Astrocyte of the hippocampus (primary cell): ENCODE results near the gene SPOCD1.

Experiments used
- DNase-seq: peaks from one replicate; pipeline ENCODE4 v3.0.0; 2011; ENCODE audit warnings: low read depth, low spot score

SPOCD1 gene

DNA sequence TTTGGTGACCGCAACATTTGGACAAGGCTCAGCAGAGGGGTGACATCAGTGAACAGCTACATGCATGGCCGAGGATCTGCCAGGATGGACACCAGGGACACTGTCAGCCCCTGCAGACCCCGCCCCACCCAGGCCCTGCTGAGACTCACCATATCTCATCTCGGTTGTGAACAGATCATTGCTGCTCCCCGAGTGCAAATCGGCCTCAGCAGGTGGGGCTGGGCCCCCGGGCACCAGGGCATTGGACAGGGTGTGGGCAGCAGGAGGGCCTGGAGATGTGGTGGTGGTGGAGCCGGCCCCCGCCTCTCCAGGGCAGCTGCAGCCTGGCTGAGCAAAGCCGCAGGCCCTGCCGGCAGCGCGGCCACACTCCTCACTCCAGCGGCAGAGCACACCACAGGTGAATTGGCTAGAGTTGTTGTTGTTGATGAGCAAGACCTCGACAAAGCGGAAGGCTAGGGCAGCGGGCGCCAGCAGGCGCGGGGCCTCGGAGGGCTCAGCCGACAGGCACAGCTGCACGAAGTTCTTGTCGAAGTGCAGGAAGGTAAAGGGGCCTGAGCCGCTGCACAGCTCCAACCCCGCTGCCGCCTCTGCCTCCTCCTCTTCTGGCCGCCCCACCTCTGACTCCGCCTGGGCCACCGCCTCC, 59.9 kb downstream of the SPOCD1 start:
- no peak for DNase-seq

DNA sequence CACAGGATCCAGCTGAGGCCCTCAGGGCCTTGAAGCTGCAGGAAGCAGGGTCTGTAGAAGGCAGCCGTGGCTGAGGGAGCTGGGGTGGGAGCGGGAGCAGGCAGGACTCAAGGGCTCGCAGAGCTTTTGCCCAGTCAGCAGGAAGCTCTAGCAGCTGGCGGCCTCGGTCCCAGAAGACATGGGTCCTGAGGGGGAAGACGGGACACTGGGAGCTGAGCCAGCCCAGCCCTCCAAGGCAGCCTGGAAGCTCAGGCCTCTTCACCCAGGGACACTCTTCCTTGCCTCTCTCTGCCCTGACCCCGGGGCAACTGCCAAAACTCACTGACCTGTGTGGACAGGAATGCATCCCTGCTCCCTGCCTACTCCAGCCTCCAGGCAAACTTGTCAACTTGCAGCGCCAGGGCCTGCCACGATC, 60.6 kb downstream of the SPOCD1 start:
- no peak for DNase-seq

DNA sequence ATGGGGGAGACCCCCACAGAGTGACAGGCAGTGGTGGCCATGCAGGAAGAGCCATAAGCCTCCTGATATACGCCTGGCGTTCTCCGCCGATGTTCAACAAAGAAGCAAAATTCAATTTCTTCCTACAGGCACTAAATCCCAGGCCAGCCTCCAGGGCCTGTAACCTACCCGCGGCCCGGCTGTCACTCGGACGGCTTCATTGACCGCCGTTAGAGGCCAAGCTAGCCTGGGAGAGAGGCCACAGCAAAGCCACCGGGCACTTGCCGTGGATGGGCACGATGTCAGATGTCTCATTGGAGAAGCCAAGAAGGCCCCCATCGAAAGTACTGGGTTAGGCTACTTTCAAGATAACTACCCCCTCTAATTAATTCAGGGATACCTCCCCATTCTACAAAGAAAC, 61.4 kb downstream of the SPOCD1 start:
- DNase-seq, result no peak

DNA sequence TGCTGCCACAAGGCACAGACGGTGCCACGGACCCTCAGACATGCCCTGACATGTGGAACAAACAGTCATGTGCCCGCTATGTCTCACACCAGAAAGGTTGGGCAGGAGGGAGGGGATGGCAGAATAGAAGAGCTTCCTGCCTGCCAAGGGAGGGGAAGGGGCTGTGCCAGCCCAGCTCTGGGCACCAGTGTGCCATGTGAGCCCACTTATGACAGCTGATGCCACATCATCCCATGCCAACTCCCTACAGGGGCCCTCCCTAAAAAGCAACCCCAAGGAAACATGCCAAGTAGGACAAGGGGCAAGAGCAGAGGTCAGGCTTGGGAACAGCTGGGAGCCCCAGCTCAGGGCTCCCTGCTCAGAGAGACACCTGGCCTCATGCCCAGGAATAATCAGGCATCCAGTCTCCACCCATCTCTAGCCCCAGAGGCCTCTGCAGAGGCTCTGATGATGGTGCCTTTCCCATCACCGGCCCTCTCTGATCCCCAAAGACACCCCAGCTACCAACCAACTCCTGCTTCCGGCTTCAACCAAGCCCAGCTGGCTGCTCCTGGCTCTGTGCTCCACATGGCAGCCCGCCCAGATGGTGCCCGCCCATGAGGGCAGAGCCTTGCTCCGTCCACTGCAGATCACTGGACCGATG, 62.0 kb downstream of the SPOCD1 start:
- peak; percentile 41 for DNase-seq

DNA sequence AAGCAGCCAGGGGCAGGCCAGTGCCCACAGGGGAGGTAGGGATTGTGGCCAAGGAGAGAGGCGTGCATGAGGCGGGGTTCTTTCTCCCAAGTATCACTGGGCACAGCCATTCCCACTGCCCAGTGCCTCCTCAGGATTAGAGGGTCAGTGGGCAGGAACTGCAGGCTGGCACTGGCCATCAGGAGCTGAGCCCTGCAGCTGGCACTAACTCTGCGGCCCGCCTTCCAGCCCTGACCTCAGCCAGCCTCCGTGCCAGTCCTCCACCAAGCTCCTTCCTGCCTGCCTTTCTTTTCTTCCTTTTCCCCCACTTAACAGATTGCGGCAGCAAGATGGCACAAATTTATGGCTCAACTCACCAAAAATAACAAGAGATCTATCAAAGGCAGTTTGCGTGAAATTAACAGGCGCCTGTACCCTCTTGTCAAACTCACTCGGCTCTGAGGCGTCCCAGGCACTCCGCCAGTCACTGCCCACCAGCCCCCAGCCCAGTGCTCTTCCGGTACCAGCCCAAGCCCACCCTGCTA, 62.8 kb downstream of the SPOCD1 start:
- no peak for DNase-seq

DNA sequence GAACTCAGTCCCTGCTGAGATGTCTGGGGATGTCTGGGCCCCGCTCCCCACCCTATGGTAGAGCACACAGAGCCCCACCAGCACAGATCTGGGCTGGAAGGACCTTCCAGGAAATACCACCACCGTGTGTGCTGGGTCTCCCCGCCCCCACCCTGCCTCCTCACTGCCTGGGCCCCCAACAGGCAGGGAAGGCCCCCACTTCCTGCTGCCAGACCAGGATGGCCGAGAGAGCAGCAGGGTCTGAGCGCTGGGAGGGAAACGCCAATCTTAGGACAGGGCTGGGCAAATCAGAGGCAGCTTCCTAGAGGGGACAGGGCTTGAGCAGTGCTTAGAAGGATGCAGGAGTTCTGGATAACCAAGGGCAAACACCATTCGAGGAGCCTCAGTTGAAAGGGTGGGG, 63.6 kb downstream of the SPOCD1 start:
- DNase-seq, result no peak

DNA sequence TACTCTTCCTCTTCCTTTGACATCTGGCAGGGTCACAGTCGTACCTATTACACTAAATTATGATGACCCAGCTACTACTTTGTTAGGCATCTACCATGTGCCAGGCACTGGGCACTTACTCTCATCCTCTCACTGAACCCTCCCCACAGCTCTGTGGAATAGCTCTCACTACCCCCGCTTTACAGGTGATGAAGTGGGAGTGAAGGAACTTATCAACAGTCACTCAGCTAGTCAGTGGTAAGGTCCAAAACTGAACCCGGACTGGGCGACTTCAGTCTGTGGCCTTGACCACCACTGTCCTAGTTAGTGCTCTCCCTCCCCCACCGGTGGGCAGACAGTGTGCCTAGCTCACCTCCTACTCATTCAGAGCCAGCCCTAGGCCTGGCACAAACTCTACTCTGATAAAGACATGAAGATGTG, 64.0 kb downstream of the SPOCD1 start:
- no peak for DNase-seq

DNA sequence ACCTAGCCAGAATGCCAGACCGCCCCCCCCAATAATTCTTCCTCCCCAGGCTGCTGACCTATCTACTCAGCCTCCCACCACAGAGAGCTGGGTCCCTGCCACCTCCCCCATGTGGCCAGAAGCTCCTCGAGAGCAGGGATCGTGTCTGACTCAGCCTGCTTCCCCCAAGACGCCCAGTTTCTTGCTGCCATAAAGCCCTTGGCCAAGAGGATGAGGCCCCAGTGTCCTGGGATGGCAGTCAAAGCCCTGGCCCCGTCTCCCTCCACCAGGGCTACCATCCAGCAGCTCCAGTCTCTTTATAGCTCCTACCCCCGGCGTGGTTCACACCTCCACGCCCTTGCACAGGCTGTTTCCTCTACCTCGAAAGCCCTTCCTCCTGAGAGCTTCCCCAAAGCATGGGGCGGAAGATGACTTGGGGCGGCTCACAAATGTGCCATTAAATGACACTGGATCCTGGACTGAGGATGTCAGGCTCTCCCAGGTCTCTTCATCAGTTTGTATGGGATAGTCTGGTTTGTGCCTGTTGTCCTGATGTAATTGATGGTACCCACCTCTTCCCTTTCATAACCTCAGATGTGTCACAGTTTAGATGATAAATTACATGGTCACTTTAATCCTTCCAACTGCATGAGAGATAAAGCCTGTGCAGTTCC, 64.8 kb downstream of the SPOCD1 start:
- DNase-seq, result peak; percentile 72

DNA sequence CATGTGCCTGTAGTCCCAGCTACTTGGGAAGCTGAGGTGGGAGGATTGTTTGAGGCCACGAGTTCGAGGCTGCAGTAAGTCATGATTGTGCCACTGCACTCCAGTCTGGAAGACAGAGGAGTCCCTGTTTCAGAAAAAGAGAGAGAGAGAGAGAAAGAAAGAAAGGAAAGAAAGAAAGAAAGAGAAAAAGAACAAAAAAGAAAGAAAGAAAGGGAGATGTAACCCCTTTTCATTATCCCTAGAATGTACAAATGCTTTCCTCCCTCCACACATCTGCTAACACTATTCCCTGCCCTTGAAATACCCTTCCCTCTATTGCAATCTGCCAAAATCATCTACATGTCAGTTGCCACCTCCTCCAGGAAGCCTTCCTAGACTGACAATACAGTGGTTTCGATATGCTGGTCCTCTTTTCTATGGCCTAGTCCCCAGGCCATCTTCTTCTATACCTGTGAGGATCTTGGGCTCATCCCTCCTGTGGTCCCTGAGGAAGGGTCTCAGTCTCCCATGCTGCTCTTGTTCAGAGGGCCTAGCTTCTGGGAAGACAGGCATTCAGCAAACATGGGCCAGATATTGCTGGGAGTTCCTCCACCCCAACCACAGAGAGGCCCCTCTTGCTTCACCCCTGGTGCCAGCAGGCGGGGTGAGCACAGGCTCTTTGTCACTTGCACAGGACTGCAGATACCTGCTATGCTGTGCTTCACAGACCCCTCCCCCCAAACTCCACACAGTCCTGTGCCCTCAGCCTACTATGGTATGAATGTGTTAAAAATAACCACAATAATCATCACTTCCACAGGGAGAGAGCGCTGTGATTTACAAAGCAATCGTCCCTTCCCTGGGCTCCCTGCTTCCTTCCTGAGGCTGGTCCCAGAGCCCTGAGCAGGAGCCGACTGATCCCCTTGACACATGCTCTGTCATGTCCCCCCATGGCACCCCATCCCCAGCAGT, 65.8 kb downstream of the SPOCD1 start:
- DNase-seq, result no peak

DNA sequence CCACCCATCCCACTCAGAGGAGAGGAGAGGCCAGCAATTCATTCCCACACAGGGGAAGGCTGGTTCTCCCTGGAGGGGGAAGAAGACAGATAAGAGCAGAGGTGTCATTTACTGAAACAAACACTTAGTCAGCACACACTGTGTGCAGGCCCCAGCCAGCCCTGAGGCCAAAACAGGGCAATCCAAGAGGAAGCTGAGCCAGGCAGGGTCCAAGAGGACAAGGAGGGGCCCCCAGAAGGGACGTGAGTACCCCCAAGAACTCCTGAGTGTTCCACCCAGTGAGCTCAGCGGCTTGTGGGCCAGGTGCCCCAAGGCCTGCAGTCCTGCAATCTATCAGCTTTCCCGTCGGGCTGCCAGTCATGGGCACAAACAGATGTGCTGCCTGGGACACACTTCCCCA, 67.5 kb downstream of the SPOCD1 start:
- DNase-seq, result no peak

DNA sequence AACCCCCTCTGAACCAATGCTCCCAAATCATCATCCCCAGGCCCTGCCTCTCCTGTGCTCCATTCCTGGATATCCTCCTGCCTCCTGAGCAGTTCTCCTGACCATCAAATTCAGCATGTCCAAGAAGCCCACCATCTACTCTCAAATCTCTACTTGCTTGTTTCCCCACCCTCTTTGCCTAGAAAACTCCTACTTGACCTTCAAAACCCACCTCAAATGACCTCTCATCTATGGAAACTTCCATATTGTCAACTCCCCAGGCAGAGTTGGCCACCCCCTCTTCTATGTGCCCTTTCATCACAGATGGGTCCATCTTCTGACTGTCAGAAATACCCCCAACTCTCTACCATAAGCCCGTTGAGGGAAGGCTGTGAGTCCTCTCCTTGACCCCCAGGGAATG, 68.5 kb downstream of the SPOCD1 start:
- DNase-seq, result no peak

DNA sequence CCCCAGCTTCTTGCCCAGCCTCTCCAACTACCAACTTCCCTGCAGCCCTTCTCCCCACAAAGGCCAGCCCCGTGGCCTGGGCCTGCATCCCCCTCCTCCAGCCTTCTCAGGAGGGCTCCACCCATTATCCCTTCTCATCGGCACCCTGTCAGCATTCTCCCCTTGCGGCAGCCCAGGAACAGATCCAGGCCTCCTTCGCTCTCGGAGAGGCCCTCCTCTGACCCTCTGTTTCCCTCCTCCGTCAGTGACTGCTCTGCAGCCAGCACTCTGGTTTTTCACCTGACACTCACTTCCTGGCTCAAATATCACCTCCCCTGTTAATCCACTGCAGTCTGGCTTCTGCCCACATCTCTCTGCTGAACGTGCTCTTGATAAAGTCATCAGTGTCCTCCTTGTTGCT, 69.1 kb downstream of the SPOCD1 start:
- no peak for DNase-seq

DNA sequence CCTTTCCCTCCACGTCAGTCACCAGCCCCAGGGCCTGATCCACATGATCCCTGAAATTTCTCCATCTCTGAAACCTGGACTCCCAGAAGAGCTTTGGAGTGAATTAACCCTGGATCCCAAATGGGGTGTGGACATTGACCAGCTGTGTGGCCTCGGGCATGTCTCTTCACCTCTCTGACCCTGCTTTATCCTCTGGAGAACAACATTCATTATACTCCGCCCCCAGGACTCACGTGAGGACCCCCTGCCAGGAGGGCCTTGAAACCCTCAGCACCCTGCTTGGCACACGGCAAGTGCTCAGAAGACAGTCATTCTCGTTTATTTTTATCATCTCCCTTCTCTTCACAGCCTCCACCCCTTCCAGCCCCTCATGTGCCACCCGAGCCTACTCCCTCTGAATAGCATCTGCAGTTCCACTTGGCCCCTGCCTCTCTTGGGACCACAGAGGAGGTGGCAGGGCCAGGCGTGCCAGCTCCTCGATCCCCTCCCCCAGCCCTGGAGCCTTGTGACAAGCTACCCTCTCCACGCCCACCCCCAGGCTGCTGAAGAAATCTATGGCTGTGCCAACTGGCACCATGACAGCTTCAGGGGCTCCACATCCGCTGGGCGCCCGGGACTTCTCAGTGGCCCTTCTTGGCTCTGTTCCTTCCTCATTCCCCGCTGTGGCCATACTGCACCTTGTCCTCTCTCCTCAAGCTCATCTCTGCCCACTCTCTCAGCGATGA, 69.7 kb downstream of the SPOCD1 start:
- peak; percentile 49 for DNase-seq

DNA sequence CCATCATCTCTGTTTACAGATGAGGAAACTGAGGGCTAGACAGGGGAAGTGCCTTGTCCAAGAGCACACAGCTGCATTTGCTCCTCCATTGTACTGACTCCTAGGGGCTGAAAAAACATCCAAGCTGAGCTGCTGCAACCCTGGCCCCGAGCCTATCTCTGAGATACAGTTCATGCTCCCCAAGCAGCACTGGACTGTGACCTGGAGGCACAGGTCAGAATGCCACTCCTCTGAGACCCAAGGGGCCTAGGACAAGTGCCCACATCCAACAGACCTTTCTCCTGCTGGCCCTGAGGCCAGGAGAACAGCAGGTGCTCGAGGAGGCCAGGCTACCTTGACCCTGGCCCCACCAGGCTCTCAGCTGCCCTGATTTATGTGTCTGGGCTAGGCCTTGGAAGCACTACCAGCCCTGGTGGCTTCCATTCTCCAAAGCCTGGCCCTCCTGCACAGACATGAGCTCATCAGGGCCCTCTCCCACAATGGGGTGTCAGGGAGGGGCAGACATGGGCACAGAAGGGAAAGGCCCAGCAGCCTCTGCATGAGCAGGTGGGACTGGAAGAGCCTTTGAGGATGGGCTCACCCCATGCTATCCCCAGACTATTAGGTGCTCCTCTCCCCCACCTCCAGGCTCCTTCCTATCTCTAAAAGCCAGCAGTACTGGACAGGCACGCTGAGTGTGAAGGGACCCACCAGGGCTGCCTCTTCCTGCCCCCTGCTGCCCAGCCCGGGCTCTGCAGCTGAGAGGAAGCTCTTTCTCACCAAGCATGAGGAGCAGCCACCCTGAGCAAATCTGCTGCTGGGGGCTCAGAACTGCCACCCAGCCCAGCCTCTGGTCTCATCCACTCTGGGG, 70.5 kb downstream of the SPOCD1 start:
- peak; percentile 80 for DNase-seq

DNA sequence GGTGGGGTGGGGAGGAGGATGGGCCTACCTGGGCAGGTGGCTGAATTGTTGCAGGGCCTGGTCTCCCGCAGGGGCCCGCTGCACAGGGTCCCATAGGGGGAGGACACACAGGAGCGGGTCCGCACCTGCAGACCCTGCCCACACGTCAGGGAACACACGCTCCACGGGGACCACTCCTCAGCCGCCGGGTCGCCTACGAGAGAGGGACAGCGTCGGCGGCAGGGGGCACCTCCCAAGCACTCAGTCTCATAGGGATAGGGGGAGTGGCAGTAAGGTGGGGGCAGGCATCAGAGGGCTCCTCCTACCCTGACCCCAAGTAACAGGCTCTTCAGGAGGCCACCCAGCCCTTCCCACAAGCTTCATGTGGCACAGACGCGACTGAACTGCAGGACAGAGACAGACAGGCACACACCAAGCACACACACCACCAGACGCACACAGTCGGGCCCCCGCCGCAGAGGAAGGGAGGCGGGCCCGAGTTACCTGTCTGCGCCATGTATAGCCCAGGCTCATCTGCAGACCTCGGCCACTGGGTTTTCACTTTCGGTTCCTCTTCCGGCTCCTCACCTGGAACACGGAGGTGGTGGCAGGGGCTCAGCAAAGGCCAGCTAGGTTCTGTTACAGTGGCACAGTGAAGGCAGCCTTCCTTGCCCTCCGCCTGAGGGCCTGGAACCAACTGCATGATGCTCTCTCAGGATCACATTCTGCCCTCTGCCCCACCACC, 71.5 kb downstream of the SPOCD1 start:
- DNase-seq, result no peak

DNA sequence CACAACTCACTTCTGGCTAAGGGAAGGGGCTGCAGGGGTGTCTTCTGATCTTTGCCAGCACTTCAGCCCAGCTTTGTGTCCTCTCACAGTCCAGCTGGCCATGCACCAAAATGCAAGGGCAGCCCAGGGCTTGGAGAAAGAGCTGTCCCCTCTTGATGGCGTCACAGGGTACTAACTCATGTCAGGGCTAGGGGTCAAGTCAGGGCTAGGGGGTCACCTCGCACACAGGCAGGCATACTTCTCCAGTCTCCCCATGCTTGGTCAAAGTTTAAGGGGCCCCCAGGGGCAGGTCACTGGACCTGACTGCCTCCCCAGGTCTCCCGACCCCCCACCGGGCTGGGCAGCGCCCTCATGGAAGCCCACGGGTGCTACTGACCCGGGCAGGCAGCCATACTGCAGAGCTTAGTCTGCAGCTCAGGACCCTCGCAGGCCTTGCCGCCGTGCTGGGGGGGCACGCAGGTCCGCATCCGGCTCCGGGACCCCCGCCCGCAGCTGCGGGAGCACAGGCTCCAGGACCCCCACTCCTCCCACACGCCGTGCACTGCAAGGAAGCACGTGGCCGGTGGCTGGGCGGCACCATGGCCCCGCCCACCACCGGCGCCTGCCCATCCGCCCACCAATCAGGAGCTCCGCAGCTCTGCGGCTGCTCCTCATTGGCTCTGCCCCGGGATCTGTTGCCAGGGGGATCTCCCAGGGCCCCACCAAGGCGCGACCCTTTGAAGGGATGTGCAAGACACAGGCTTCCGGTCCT, 73.2 kb downstream of the SPOCD1 start:
- DNase-seq, result no peak
